Testis (tissue), 3 donors: ENCODE results near the gene CTBP2. TPM values are rescaled to one million over a fixed set of nuclear protein-coding genes. Genes with fewer than 3 reads are reported as not detected.

Experiments
- DNase-seq: peaks from one replicate; pipeline ENCODE4 v3.0.0-alpha.2; 2019
- H3K27ac ChIP-seq, 2 donors: fragments of 200-600 bp; sonication (generic); one replicate each; pipeline ENCODE4 v1.5.1; 2019
- H3K27me3 ChIP-seq: fragments of 200-600 bp; sonication (generic); one replicate; pipeline ENCODE4 v1.5.1; 2019
- H3K36me3 ChIP-seq: fragments of 200-600 bp; sonication (generic); one replicate; pipeline ENCODE4 v1.5.1; 2017; ENCODE audit warnings: low read depth; ENCODE audit errors: missing control alignments
- H3K4me1 ChIP-seq: fragments of 200-600 bp; sonication (generic); one replicate; pipeline ENCODE4 v1.5.1; 2019
- H3K4me3 ChIP-seq, 2 donors: fragments of 200-600 bp; sonication (generic); one replicate each; pipeline ENCODE4 v1.5.1; 2017 to 2019
- H3K9me3 ChIP-seq: fragments of 200-600 bp; sonication (generic); one replicate; pipeline ENCODE4 v1.5.1; 2017
- CTCF ChIP-seq, 3 experiments: fragments of 450-650 bp in 2 of 3; fragments of 200-600 bp in 1 of 3; sonication (generic) in 1 of 3; IDR thresholded peaks; one replicate each; pipeline ENCODE4 v1.5.1; 2016 to 2019; ENCODE audit warnings: antibody characterized with exemption in 3 of 3, mild to moderate bottlenecking in 2 of 3, moderate library complexity in 1 of 3
- POLR2A ChIP-seq: fragments of 450-650 bp; IDR thresholded peaks from one replicate; pipeline ENCODE4 v1.6.1; 2017; ENCODE audit warnings: antibody characterized with exemption, mild to moderate bottlenecking, moderate library complexity
- WGBS, 2 donors: methylation state at CpG; one replicate each; pipeline ENCODE4 v1.1.5; 2018; 5-methylcytosine and 5-hydroxymethylcytosine counted together
- intact Hi-C: fragments of 100-400 bp; cut with DNase I; formaldehyde crosslinking; loops from one replicate; pipeline ENCODE4 v1.15.1; 2023; ENCODE audit warnings: low total_unique reads
- polyA plus RNA-seq: library from polyadenylated mRNA; stranded (reverse); fragments of 350-450 nt; fragmentation: Illumina TruSeq; extraction: RNeasy Lipid Tissue Mini Kit (QIAGEN cat#74804); gene quantifications from one replicate; pipeline ENCODE4 v1.2.3, GENCODE V29; 2014; ENCODE audit warnings: low read depth, low replicate concordance; ENCODE audit not compliant: insufficient read depth
- total RNA-seq, 2 donors: library from RNA; depleted of rRNA; stranded (reverse); fragments of >200 nt; gene quantifications; one replicate each; pipeline ENCODE4 v1.2.3, GENCODE V29; 2016

Gene CTBP2
- total and polyA plus RNA-seq, 3 donors from 2014 or later = 44.7 to 79.5 (median 52.4) TPM

GRCh38 chr10:125142946-125143345 lies 17.4 kb downstream of the CTBP2 start:
- H3K27me3 ChIP-seq = no peaks in the 10 kb centered on the region
- intact Hi-C loops = no loop called here
- no peak for DNase-seq
- 86% methylated on average over 9 of the region's 9 CpGs for WGBS, 2 donors
- H3K4me3 ChIP-seq = no peak overlapping the region
- no peaks in the 10 kb centered on the region for H3K36me3 ChIP-seq
- no peak overlapping the region for H3K27ac ChIP-seq
- no peaks in the 10 kb centered on the region for H3K9me3 ChIP-seq
- TF ChIP-seq CTCF (IDR thresholded peaks at IDR 0.05) (no peak), POLR2A (no peak)
- H3K4me1 ChIP-seq = peaks cover 56% of the 10 kb centered on the region

- intact Hi-C loops = no loop called here
- Histone ChIP-seq H3K27ac (no peak overlapping the region), H3K9me3 (no peaks in the 10 kb centered on the region), H3K27me3 (no peaks in the 10 kb centered on the region), H3K4me3 (no peak overlapping the region), H3K4me1 (peaks cover 54% of the 10 kb centered on the region), H3K36me3 (no peaks in the 10 kb centered on the region)
- no peak for DNase-seq
- TF ChIP-seq POLR2A (no peak), CTCF (IDR thresholded peaks at IDR 0.05) (no peak)
- 79 to 88% methylated on average over 8 to 12 of the region's 12 CpGs for WGBS, 2 donors
Measured at GRCh38 chr10:125141860-125142484, 18.4 kb downstream of the CTBP2 start.

- H3K4me3 ChIP-seq = no peak overlapping the region
- 92 to 93% methylated on average over 15 to 16 of the region's 16 CpGs for WGBS, 2 donors
- intact Hi-C loops = no loop called here
- H3K27me3 ChIP-seq = no peaks in the 10 kb centered on the region
- TF ChIP-seq CTCF (IDR thresholded peaks at IDR 0.05) (no peak), POLR2A (no peak)
- no peaks in the 10 kb centered on the region for H3K36me3 ChIP-seq
- DNase-seq = no peak
- no peaks in the 10 kb centered on the region for H3K9me3 ChIP-seq
- peaks cover 51% of the 10 kb centered on the region for H3K4me1 ChIP-seq
- H3K27ac ChIP-seq = no peak overlapping the region
Measured at GRCh38 chr10:125141150-125141859, 19.1 kb downstream of the CTBP2 start.

GRCh38 chr10:125140151-125140550 lies 20.2 kb downstream of the CTBP2 start:
- Histone ChIP-seq H3K36me3 (no peaks in the 10 kb centered on the region), H3K9me3 (no peaks in the 10 kb centered on the region), H3K4me3 (no peak overlapping the region), H3K4me1 (peaks cover 40% of the 10 kb centered on the region), H3K27ac (no peak overlapping the region), H3K27me3 (no peaks in the 10 kb centered on the region)
- TF ChIP-seq POLR2A (no peak), CTCF (IDR thresholded peaks at IDR 0.05) (no peak)
- no peak for DNase-seq
- WGBS, 2 donors = 81 to 83% methylated on average over 11 of the region's 11 CpGs
- intact Hi-C loops = no loop called here
